Measurements from ENCODE around the gene EXOG. TPM values are rescaled to one million over a fixed set of nuclear protein-coding genes. Genes with fewer than 3 reads are reported as not detected.

EXOG gene, protein sequence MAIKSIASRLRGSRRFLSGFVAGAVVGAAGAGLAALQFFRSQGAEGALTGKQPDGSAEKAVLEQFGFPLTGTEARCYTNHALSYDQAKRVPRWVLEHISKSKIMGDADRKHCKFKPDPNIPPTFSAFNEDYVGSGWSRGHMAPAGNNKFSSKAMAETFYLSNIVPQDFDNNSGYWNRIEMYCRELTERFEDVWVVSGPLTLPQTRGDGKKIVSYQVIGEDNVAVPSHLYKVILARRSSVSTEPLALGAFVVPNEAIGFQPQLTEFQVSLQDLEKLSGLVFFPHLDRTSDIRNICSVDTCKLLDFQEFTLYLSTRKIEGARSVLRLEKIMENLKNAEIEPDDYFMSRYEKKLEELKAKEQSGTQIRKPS
- 8.2 and 10.4 TPM in 2 replicates for total RNA-seq

DNA sequence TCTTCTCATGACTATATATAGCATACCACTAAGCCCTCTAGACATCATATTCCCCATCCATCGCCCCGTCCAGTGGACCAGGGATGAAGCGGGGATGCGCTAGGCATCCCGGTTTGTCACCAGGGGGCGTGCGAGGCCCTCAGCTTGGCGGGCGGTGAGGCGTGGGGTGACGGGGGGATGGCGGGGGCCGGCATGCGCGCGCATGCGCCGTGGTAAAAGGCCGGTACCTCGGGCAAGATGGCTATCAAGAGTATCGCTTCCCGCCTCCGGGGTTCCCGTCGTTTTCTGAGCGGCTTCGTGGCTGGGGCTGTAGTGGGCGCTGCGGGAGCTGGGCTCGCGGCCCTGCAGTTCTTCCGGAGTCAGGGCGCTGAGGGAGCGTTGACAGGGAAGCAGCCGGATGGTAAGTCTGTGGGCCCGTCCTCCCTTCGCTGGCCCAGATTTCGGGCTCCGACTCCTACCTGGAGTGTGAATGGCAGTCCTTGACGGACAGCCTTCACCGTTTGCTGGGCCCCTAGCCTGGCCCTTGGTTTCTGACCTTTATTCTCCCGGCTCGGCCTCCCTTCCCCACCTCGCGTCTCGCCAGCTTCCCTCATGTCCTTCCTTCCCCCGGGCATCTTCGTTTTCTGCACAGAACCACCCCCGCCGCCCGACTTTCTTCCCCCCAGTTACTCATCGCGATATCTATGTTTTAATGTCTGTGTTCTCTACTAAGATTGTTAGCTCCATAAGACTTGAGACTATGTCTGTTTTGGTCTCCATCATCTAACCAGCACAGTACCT lies at the start of gene EXOG:
Gene EXOG (plus strand): TSS at position 210 of the 780 bp plus-strand sequence. CDS start 28 bp downstream, at position 238.
- peak; percentile 96 for DNase-seq

DNA sequence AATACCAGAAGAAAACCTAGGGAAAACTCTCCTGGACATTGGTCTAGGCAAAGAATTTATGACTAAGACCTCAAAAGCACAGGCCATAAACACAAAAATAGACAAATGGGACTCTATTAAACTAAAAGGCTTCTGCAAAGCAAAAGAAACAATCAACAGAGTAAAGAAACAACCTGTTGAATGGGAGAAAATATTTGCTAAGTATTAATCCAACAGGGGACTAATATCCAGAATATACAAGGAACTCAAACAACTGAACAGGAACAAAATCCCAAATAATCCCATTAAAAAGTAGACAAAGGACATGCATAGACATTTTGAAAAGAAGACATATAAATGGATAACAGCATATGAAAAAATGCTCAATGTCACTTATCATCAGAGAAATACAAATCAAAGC lies 49.3 kb upstream of the EXOG start:
- DNase-seq = no peak

DNA sequence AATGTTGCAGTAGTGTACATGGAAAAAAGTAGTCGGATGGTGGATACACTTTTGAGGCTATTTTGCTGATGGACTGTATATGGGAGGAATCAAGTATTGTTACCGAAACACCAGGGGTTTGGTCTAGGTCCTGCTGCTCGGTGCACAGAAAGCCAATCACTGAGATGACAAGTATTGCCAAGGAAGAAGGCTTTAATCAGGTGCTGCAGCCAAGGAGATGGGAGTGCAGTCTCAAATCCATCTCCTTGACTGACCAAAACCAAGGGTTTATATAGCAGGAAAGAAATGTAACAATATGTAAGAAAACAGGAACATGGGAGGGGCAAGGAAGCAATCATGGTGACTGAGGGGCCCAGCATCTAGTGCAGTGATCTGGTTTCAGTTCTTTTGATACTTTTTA lies 45.3 kb upstream of the EXOG start:
- DNase-seq = no peak

DNA sequence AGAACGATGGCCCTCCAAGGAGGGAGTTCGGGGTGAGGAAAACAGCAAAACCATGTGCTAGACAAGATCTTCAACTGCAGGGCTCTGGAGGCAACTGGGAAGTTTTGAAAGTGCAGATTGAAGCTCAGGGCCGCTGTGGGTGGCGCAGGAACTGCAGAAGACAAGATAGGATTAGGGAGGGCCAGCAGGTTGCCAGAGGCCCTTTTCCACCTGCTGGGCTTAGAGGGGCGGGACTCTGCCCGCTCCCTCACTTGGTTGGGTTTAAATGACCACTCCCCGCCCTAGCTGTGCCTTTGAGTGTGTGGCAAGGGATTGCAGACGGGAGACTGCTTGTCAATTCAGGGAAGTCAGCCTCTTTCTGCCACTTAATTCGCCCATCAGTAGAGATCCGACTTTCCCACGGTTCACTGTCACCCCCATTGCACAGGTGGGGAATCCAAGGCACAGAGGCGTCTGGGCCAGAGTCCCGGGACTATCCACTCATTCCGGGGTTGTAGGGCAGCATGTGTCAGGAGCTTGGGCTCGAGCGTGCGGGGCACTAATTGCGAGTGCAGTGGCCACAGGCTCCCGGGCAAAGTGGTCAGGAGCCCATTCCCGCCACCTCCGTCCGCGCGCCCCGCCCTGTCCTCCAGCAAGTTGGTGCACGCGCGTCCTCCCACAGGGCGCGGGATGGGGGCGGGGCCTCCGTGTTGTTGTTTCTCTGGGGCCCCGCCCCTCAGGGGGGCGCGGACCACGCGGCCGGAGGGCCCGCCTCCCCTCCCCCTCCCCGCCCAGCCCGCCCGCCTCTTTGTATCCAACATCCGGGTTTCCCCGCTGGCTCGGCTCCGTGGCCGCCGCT lies 42.8 kb upstream of the EXOG start, which contains the start of gene ACVR2B:
Gene ACVR2B (plus strand): TSS at position 816 of the 838 bp plus-strand sequence. CDS start 433 bp downstream, outside the sequence.
- DNase-seq = peak; percentile 79

DNA sequence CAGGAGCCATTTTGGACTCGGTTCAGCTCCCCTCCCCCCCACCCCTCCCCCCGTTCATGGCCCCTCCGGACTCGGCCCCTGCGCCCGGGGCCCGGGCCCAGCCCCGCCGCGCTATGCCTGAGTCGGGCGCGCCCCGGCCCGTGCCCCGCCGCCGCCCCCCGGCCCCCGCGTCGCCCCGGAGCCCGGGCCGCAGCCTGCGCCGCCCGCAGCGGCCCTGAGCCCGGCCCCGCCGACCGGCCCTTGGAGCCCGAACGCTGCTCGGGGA lies 42.3 kb upstream of the EXOG start:
- DNase-seq = no peak

DNA sequence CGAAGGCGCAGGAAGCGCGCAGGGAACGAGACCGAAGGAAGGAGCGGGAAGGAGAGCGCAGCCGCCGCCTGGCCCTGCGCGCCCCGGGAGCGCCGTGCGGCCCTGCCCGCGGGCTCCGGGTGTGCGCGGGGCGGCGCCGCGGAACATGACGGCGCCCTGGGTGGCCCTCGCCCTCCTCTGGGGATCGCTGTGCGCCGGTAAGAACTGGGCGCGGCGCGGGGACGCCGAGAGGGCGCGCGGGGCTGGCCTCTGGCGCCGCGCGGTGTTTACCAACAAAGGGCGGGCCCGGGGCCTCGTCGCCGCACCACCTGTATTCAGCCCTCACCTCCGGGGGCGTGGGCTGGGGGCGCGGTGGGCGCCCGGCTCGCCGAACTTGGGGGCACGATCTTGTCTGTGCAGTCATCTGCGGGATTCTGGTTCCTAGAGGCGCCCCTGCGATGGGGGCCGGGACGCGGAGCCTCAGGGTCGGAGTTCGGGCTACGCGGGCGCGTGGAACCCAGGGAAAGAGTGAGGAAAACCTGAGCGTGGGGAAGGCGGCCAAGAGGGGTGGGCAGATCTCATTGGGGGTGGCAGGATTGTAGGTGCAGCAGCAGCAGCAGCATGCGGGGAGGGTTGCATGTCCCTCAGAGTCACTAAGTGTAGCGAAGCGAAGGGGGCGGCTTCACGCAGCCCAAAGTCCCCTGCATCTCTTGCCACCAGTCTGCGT lies 41.8 kb upstream of the EXOG start:
- DNase-seq = peak; percentile 35

DNA sequence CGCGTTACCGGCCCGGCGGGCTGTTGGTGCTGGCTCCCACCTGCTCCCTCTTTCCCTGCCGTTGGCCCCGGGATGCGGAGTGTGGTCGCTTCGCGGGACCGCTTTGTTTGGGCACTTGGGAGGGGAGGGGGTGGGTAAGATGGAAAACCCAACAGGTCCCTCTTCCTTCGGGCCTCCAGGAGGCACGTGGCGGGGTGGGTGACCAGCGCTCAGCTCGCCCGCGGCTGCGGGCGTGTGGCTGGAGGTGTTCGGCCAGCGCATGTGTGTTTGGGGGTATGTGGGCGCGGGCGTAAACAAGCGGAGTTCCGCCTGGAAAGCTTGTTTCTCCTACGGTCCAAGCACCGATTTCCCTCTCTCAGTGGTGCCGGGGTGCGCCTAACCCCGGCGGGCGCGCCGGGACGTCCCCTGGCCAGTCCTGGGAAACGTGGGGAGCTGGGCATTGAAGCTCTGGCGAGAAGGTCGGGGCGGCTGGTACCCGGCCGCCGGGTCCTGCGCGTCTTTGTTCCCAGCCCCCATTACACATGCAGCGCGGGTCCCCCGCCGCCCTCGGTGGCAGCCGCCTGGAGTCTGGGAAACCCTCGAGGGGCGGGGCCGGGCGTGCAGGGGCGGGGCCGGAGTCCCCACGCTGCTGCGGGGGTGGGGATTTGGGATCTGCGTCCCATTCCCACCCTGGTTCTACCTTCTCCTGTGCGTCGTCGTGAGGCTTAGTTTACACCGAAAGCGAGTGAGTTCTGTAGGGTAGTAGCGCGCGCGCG lies 41.1 kb upstream of the EXOG start:
- peak; percentile 48 for DNase-seq

DNA sequence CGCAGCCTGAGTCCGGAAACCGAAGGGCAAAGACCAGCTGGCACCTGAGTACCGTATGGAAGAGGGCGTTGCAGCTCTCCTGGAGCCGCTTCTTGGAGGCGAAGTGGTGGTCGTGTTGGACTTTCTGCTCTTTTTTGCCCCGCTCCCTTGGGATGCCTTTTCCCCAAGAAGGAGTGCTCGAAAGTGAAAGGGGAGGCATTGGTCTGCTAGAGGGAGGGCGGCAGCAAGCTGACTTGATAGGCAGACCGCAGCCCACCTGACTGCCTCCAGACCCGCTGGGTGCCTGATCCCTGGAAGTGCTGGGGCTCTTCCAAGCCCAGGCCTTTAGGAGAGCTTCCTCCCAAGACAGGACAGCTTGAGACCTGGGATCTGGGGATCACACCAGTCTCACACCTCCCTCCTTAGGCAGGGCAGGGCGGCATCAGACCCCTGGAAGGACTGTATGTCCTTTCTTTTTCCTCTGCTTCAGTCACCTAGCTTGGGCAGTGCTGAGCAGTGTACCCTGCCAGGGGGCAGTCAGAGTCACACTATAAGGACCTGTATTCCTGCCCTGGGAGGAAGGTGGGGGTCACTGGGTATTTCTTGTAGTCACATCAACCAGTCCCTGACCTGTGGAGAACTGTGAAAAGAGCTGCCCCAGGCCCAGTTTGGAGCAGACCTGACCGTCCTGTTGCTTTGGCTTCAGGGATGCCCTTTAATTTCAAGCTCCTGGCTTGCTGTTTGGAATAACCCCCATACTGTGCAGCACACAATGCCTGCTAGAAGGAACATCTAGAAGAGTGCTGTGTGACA lies 40.3 kb upstream of the EXOG start:
- DNase-seq = peak; percentile 47

DNA sequence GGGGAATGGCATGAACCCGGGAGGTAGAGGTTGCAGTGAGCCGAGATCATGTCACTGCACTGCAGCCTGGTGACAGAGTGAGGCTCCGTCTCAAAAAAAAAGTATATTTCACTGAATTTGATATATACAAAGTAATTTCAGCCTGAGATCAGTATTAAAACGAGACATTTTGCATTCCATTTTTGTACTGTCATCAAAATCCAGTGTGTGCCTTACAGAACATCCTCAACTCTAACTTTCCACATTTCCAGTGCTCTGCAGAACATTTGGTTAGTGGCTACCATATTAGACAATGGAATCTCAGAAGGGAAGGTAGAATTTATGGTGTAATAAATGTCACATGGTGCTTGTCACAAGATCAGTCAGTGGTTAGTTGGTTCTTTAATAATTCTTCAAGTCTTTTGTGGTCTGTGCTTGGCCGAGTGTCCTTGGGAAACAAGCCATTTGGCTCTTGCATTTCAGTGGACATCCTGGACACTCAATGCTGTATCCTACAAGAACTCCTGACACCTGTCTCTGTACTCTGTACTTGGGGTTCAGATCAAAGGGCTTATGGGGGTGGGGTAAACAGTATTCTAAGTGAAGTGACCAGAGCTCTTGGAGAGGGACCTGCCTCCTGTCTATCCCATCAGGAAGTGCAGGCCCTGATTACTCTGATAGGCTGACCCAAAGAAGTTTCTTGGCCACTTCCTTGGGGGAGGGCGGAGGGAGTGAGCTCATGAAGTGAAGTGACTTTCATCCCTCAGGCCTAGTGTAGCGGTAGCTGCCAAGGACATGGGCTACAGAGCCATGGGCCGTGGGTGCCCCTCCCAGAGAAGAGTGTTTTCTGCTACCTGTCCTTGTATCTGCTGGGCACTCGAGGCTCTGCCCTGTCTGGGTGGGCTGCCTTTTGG lies 38.8 kb upstream of the EXOG start:
- no peak for DNase-seq

DNA sequence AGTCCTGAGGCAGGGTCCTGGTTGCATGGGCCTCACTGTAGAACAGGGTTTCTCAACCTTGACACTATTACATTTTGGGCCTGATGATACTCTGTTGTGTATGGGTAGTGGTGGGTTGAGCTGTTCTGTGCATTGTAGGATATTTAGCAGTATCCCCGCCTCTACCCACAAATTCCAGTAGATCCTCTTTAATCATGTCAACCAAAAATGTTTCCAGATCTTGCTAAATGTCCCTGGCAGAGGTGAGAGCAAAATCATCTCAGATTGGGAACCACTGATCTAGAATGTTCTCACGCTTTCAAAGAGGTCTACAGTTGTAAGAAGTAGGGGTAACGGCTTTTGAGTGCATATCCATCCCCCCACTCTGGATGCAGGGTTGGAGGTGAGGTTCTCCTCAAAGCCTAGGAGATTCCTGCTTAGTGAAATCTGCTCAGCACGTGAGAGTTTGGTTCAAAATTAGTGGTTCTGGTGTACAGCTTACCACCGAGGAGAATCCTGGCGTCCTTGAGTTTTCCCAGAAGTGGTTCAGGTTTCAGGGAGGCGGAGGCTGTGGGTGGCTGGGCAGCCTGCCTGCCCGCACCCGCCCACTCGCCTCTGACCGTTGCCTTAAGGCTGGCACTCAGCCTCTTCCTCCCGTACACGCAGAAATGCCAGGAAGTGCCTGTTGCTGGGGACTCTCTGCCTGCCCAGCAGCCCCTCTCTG lies 37.2 kb upstream of the EXOG start:
- peak; percentile 20 for DNase-seq

DNA sequence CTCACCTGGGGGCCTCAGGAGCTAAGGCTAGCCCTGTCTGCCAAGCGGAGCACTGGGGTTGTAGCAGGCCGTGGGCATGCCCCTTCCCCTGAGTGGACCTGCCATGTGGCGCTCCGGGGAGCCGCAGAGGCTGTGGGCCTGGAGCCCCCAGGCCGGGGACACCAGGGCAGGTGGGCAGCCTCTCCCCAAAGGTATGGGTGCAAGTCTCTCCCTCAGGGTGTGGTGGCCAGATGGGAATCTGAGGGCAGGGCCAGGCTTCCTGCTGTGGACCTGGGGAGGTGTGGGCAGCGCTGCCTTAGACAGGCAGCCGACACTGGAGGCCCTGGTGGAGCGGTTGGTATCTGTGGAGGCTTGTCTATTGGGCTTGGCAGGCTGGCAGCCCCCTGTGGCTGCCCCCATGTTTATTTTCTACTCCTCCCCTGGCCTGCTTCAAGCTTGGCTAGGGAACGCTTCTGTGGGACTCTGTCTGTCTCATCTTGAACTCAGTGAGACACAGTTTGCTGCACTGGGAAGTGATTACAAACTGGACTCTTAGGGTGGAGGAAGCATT lies 36.6 kb upstream of the EXOG start:
- DNase-seq = no peak

DNA sequence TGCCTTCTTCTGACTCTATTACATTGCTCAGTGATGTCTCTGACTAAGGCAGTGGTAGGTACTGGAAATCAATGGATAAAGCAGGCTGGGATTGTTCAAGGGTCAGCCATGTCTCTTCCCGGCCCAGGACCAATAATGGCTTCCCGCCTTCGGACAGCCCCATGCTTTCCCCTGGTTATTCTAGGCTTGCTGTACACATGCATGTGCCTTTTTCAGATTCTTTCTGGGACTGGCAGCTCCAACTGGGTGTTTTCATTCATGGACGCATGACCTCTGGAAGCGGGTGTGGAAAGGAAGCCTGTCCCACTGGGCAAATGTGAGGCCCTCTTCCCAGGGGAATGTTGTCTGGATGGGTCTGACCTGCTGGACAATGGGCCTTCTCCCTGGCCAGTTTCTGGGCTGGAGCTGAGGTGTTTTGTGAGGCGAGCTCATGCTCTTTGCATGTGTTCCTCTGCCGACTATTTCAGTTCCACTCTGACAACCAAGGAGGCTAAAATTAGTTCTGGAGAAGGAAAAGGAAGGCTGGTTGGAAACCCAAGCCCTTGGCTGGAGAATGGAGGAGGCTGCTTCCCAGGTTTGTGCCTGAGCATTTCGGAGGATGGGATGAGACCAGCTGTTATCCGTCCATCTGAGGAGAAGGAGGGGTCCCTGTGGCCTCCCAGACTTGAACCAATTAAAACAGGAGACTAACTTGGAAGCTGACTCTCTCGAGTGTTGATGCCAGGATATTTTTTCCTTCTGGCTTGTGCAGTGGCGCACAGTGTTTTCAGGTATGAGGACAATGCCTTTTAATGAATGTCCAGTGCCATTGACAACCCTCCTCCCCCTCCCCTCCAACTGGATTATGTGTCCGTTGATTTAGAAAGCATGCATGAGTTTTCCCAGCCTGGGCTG lies 35.5 kb upstream of the EXOG start:
- DNase-seq = no peak

DNA sequence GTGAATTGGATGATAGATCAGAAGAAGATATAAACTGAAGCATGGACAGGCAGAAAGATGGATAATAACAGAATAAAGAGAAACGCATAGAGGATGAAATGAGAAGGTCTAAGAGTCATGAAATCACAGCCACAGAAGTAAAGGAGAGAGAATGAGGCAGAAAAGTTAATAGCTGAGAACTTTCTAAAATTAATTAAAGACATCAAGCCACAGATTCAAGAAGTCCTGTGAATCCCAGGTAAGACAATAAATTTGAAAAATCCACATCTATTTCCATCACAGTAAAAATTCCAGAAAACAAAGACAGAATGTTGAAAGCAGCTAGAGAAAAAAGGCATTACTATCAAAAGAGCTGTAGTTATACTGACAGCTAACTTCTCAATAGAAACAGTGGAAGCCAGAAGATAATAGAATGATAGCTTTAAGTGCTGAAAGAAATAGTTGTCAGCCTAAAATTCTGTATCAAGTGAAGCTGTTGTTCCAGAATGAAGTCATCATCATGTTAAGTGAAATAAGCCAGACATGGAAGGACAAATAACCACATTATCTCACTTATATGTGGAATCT lies 30.5 kb upstream of the EXOG start:
- no peak for DNase-seq

DNA sequence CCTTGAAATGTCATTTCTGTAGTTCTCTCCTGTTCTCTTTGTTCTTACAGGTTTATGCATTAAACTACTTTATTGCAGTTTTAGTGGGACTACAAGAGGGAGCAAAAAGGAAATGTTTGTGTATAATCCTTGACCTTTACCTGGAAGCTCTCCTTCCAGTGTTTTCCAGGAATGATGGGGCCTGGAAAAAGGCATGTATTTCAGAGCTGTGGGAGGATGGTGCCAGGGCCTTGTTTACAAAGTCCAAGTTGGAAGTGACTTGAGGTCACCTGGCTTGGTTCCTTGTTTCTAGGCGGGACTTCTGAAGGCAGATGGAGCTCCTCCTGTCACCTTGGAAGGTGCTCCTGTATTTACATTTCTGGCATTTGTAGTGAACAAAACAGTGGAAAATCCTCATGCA lies 27.4 kb upstream of the EXOG start:
- DNase-seq = no peak

DNA sequence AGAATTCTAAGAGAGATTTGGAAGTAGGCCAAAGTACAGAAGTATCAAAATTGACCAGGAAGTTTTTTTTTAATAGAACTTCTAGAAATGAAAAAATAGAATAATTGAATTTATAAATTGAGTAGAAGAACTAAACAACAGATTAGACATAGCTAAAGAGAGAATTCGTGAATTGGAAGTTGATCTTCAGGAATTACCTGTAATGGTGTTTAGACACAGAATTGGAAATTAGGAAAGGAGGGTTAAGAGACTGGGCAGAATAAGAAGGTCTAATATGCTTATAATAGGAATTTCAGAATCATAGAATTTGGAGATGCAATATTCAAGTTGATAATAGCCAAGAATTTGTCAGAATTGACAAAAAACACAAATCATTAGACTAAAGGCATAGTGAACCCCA lies 26.3 kb upstream of the EXOG start:
- no peak for DNase-seq

DNA sequence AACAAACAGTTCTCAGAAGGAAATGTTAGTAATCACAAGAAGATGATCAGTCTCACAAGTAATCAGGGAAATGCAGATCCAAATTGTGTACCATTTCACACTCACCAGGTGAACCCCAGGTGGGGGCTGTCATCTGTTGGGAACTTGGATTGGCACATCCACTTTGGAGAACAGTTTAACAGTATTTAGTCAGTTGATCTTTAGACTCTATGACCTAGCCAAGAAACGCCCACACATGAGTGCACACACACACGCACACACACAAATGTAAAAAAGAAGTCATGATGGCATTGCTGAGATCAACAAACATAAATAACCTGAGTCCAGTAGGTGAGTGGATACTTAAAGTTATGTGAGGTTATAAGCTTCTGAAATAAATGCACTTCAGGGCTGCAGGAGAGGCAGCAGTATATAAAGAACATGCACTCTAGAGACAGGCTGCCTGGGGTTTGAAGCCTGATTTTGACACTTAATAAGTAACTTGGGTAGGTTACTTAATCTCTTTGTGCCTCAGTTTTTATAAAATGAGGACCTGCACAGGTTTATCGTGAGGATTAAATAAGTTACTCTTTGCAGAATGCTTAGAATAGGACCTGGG lies 24.8 kb upstream of the EXOG start:
- DNase-seq = no peak

DNA sequence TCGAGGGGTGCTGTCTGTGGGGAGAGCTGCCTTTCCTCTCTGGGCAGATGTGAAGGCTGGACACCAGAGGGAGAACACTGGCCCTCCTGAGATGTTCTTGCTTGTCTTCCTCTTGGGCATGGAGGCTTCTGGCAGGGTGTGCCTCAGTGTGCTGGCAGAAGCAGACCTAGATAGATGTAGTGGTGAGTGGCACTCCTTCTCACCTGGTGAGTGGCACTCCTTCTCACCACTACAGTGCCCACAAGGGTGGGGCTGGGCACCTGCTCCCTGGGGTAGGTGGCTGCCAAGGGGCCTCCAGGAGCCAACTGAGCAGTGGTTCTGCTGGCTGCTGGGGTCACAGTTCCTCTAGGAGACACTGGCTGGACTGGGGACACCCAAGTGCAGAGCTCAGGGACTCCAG lies 23.8 kb upstream of the EXOG start:
- DNase-seq = no peak
